GM23338 (cell line): ENCODE data around the gene EPX. TPM values are rescaled to one million over a fixed set of nuclear protein-coding genes. Genes with fewer than 3 reads are reported as not detected.

Experiments
- ATAC-seq: fragments of 200-7000 bp; cut with Tn5 transposase; 3 replicates; pipeline ENCODE4 v1.9.1; 2020
- DNase-seq: peaks from one replicate; pipeline ENCODE4 v3.0.0-alpha.2; 2015; ENCODE audit warnings: low spot score
- H2AFZ ChIP-seq: fragments of 200-600 bp; sonication (generic); 2 replicates; pipeline ENCODE4 v1.8.0; 2016; ENCODE audit warnings: antibody characterized with exemption, mild to moderate bottlenecking, moderate library complexity
- H3F3A ChIP-seq: fragments of 200-600 bp; sonication (generic); replicated peaks from 2 replicates; pipeline ENCODE4 v1.8.0; 2017; ENCODE audit warnings: antibody characterized with exemption, mixed run types, low read depth
- H3K27ac ChIP-seq: fragments of 200-600 bp; sonication (generic); 2 replicates; pipeline ENCODE4 v1.6.1; 2016; ENCODE audit warnings: low read depth
- H3K27me3 ChIP-seq: fragments of 200-600 bp; sonication (generic); 2 replicates; pipeline ENCODE4 v1.8.0; 2016; ENCODE audit warnings: mild to moderate bottlenecking, mixed run types, moderate library complexity; ENCODE audit not compliant: insufficient read depth
- H3K36me3 ChIP-seq: fragments of 200-600 bp; sonication (generic); 2 replicates; pipeline ENCODE4 v1.8.0; 2016; ENCODE audit warnings: mild to moderate bottlenecking; ENCODE audit not compliant: insufficient read depth
- H3K4me1 ChIP-seq: fragments of 200-600 bp; sonication (generic); 2 replicates; pipeline ENCODE4 v1.8.0; 2016; ENCODE audit warnings: mild to moderate bottlenecking, moderate library complexity; ENCODE audit not compliant: insufficient read depth
- H3K4me2 ChIP-seq: fragments of 200-600 bp; sonication (generic); 2 replicates; pipeline ENCODE4 v1.7.1; 2017; ENCODE audit warnings: mixed run types
- H3K4me3 ChIP-seq: fragments of 200-600 bp; sonication (generic); 2 replicates; pipeline ENCODE4 v1.6.1; 2016; ENCODE audit warnings: mixed run types
- H3K79me2 ChIP-seq: fragments of 200-600 bp; sonication (generic); replicated peaks from 2 replicates; pipeline ENCODE4 v1.8.0; 2017; ENCODE audit warnings: mild to moderate bottlenecking; ENCODE audit not compliant: insufficient read depth
- H3K9me2 ChIP-seq: fragments of 200-600 bp; sonication (generic); 2 replicates; pipeline ENCODE4 v1.8.0; 2017; ENCODE audit not compliant: insufficient read depth
- H4K20me1 ChIP-seq: fragments of 200-600 bp; sonication (generic); replicated peaks from 2 replicates; pipeline ENCODE4 v1.8.0; 2017; ENCODE audit warnings: mild to moderate bottlenecking; ENCODE audit not compliant: insufficient read depth
- H3K27ac Mint-ChIP-seq: 2 replicates; pipeline ENCODE4 v1.8.0; 2020; ENCODE audit warnings: inconsistent platforms, mild to moderate bottlenecking, moderate library complexity, mixed read lengths
- H3K27me3 Mint-ChIP-seq: 3 replicates; pipeline ENCODE4 v1.8.0; 2022; ENCODE audit warnings: low read depth, mild to moderate bottlenecking, moderate library complexity, mixed read lengths, inconsistent platforms; ENCODE audit not compliant: insufficient read depth, poor library complexity
- H3K36me3 Mint-ChIP-seq: 3 replicates; pipeline ENCODE4 v1.8.0; 2021; ENCODE audit warnings: low read depth, mild to moderate bottlenecking, inconsistent platforms, moderate library complexity, mixed read lengths
- H3K4me1 Mint-ChIP-seq: 3 replicates; pipeline ENCODE4 v1.8.0; 2020; ENCODE audit warnings: mild to moderate bottlenecking, inconsistent platforms, mixed read lengths
- H3K4me3 Mint-ChIP-seq: 3 replicates; pipeline ENCODE4 v1.8.0; 2021; ENCODE audit warnings: moderate library complexity, mild to moderate bottlenecking, inconsistent platforms, mixed read lengths
- H3K9me3 Mint-ChIP-seq: 3 replicates; pipeline ENCODE4 v1.8.0; 2020; ENCODE audit warnings: moderate library complexity, mild to moderate bottlenecking, inconsistent platforms, mixed read lengths
- CREB1 ChIP-seq: fragments of 250-450 bp; sonication (Bioruptor Pico); IDR thresholded peaks from 2 replicates; pipeline ENCODE4 v1.5.0; 2020; ENCODE audit warnings: low read depth, mild to moderate bottlenecking, moderate library complexity
- CTCF ChIP-seq, 2 experiments: fragments of 200-600 bp in 1 of 2; sonication (generic) in 1 of 2; conservative IDR thresholded peaks; 2 replicates each; pipeline versions ENCODE4 v1.5.1 to v1.6.1; 2016 to 2017; ENCODE audit warnings: antibody characterized with exemption in 2 of 2, low read depth in 2 of 2, mild to moderate bottlenecking in 2 of 2, moderate library complexity in 1 of 2
- ETS1 ChIP-seq: IDR thresholded peaks from 2 replicates; pipeline ENCODE4 v1.6.1; 2016; ENCODE audit warnings: antibody characterized with exemption
- EZH2 ChIP-seq: fragments of 200-600 bp; sonication (generic); IDR thresholded peaks from one replicate; pipeline ENCODE4 v1.8.0; 2017; ENCODE audit warnings: antibody characterized with exemption, mild to moderate bottlenecking, low read depth; ENCODE audit not compliant: unreplicated experiment
- EZH2phosphoT487 ChIP-seq: fragments of 200-600 bp; sonication (generic); IDR thresholded peaks from one replicate; pipeline ENCODE4 v1.8.1; 2018; ENCODE audit warnings: antibody characterized with exemption; ENCODE audit not compliant: unreplicated experiment
- JUNB ChIP-seq: IDR thresholded peaks from one replicate; pipeline ENCODE4 v1.6.1; 2016; ENCODE audit warnings: antibody characterized with exemption; ENCODE audit not compliant: unreplicated experiment
- NANOG ChIP-seq: IDR thresholded peaks from 2 replicates; pipeline ENCODE4 v1.6.1; 2016; ENCODE audit warnings: antibody characterized with exemption, borderline replicate concordance
- POLR2AphosphoS5 ChIP-seq: IDR thresholded peaks from 2 replicates; pipeline ENCODE4 v1.6.1; 2016; ENCODE audit warnings: antibody characterized with exemption, low read depth
- REST ChIP-seq: IDR thresholded peaks from one replicate; pipeline ENCODE4 v1.6.1; 2018; ENCODE audit warnings: antibody characterized with exemption; ENCODE audit not compliant: unreplicated experiment
- STAT1 ChIP-seq: IDR thresholded peaks from one replicate; pipeline ENCODE4 v1.6.1; 2016; ENCODE audit warnings: antibody characterized with exemption; ENCODE audit not compliant: unreplicated experiment
- ZNF114 ChIP-seq: fragments of 250-450 bp; sonication (Bioruptor Pico); IDR thresholded peaks from 2 replicates; pipeline ENCODE4 v1.5.0; 2020; ENCODE audit warnings: mild to moderate bottlenecking, moderate library complexity
- ZNF331 ChIP-seq: fragments of 250-450 bp; sonication (Bioruptor Pico); IDR thresholded peaks from 2 replicates; pipeline ENCODE4 v1.5.0; 2020; ENCODE audit warnings: low read depth, mild to moderate bottlenecking, moderate library complexity
- polyA plus RNA-seq: library from polyadenylated mRNA; unstranded; fragments of >200 nt; fragmentation: Nextera tagmentation; extraction: Ambion mirVana; gene quantifications from 2 replicates; pipeline ENCODE4 v1.2.1, GENCODE V29; 2016
- total RNA-seq: library from RNA; depleted of rRNA; stranded (reverse); fragments of >200 nt; shearing (Covaris generic); gene quantifications from 2 replicates; pipeline ENCODE4 v1.2.3, GENCODE V29; 2014

Gene EPX
- total and polyA plus RNA-seq, 2 experiments from 2014 or later, result 0.10 TPM; not detected in 1

GRCh38 chr17:58219007-58219788 is 26.7 kb downstream of the EPX start, which contains the start of gene MKS1 (continued):
- no peak for TF ChIP-seq REST
- peak; percentile 62 for TF ChIP-seq POLR2AphosphoS5

- peaks cover 7% of the 10 kb centered on the region for H3K27me3 Mint-ChIP-seq
- ATAC-seq (no peak), DNase-seq (no peak)
- no peaks in the 10 kb centered on the region for H3K9me3 Mint-ChIP-seq
- peaks cover 8% of the 10 kb centered on the region for H3K4me1 ChIP-seq
- H3K27ac ChIP-seq, result no peak overlapping the region
- H2AFZ ChIP-seq, result peak overlapping the region; percentile 98
- H3K79me2 ChIP-seq, result no peaks in the 10 kb centered on the region
- no peaks in the 10 kb centered on the region for H3K36me3 ChIP-seq
- peak overlapping the region; percentile 97 for H3K4me3 Mint-ChIP-seq
- no peak overlapping the region; the same call in 1 of the 2 replicates for H3K27ac Mint-ChIP-seq
- peak overlapping the region; percentile 86 for H3K4me3 ChIP-seq
- H3F3A ChIP-seq, result 0 out of 2 replicates have a peak, but pooled peaks cover 3% of the 10 kb centered on the region
- H3K4me1 Mint-ChIP-seq, result peaks cover 4% of the 10 kb centered on the region; the same call in 2 of the 3 replicates
- H3K36me3 Mint-ChIP-seq, result peaks cover 12% of the 10 kb centered on the region
- peak overlapping the region; percentile 77 for H3K4me2 ChIP-seq
- H3K9me2 ChIP-seq, result no peaks in the 10 kb centered on the region
- H4K20me1 ChIP-seq, result no peaks in the 10 kb centered on the region
- no peaks in the 10 kb centered on the region; the same call in 1 of the 2 replicates for H3K27me3 ChIP-seq
- TF ChIP-seq EZH2 (no peak), ZNF331 (no peak), JUNB (no peak), NANOG (no peak), STAT1 (no peak), CTCF (conservative IDR thresholded peaks at IDR 0.05; ENCODE audit: low read depth in 2 of 2) (no peak), ZNF114 (CRISPR knock-in tag) (no peak), EZH2phosphoT487 (no peak), ETS1 (no peak), POLR2AphosphoS5 (no peak), REST (no peak), CREB1 (CRISPR knock-in tag) (no peak)
Observed at GRCh38 chr17:58219789-58220183, 27.3 kb downstream of the EPX start.
